Activated T-cell treated with anti-CD3 and anti-CD28 coated beads, Interleukin-2, amount 50 U/mL, for 24 hours (primary cell): ENCODE measurements around the gene PREPL.

ENCODE experiments used
- DNase-seq: peaks from one replicate; pipeline ENCODE4 v3.0.0-alpha.2; 2020
- H3K27ac Mint-ChIP-seq: 2 replicates; pipeline ENCODE4 v1.8.0; 2020; ENCODE audit warnings: mild to moderate bottlenecking, mixed read lengths
- H3K27me3 Mint-ChIP-seq: 2 replicates; pipeline ENCODE4 v1.8.0; 2020; ENCODE audit warnings: mixed read lengths
- H3K36me3 Mint-ChIP-seq: 2 replicates; pipeline ENCODE4 v1.8.0; 2020; ENCODE audit warnings: low read depth, mixed read lengths
- H3K4me1 Mint-ChIP-seq: 2 replicates; pipeline ENCODE4 v1.8.0; 2020; ENCODE audit warnings: low read depth, mixed read lengths
- H3K4me3 Mint-ChIP-seq: 2 replicates; pipeline ENCODE4 v1.8.0; 2020; ENCODE audit warnings: mild to moderate bottlenecking, moderate library complexity, mixed read lengths
- H3K9me3 Mint-ChIP-seq: 2 replicates; pipeline ENCODE4 v1.8.0; 2020; ENCODE audit warnings: mixed read lengths

The PREPL gene

DNA sequence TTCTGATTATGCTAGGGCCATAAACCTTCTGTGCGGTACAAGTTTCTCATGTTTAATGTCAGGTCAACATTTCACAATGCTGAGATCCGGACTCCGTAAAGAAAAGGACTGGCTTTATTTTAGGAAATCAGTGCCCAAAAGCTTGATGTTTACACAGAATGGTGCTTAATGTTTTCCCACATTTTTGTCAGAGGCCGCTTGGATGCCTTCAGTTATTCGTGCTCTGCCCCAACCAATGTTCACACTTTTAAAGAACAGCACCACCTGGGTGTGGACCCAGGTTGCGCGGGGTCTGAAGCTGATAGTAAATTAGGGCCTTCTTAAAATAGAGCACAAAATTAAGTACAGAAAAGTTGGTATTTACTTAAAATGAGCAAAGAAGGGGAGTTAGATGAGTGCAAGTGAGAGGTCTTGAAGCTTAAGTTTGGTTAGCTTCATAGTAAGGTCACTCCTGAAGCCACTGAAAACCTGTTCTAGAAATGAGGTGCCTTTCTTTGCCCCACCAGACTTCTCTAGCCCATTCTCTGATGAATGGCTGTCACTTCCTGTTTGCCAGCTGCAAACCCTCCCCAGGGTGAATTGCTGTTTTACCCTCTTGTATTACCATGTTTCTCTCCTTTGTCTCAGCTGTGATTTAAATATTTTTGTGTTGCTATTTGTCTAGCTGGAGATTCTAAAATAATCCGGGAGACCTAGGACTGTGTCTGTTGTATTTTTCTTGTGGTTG lies 65.5 kb downstream of the PREPL start:
- H3K4me3 Mint-ChIP-seq, result no peak overlapping the region
- H3K36me3 Mint-ChIP-seq, result no peaks in the 10 kb centered on the region
- DNase-seq, result no peak
- H3K27ac Mint-ChIP-seq, result no peak overlapping the region
- peaks cover 6% of the 10 kb centered on the region for H3K27me3 Mint-ChIP-seq
- peaks cover 16% of the 10 kb centered on the region for H3K4me1 Mint-ChIP-seq
- H3K9me3 Mint-ChIP-seq, result no peaks in the 10 kb centered on the region

DNA sequence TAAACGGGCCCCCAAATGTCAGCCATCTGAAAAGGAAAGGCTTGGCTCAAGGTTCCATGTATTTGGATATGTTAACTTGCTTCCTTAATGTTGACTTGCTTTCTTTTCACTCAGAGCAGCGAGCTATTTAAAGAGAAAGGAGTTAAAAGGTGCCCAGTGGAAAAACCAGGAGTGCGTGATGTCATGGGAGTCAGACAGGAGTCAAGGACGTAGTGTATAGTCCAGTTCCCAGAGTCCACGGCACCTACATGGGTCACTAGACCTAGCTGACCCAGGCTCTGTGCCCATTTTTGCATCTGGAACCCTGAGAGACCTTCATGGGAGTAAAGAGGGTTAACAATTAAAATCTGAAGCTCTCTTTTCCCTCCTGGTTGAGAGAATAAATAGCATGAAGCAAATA lies 66.2 kb downstream of the PREPL start:
- DNase-seq, result no peak
- no peak overlapping the region for H3K27ac Mint-ChIP-seq
- no peaks in the 10 kb centered on the region for H3K36me3 Mint-ChIP-seq
- H3K4me3 Mint-ChIP-seq, result no peak overlapping the region
- peaks cover 6% of the 10 kb centered on the region for H3K27me3 Mint-ChIP-seq
- H3K4me1 Mint-ChIP-seq, result peaks cover 16% of the 10 kb centered on the region
- no peaks in the 10 kb centered on the region for H3K9me3 Mint-ChIP-seq

DNA sequence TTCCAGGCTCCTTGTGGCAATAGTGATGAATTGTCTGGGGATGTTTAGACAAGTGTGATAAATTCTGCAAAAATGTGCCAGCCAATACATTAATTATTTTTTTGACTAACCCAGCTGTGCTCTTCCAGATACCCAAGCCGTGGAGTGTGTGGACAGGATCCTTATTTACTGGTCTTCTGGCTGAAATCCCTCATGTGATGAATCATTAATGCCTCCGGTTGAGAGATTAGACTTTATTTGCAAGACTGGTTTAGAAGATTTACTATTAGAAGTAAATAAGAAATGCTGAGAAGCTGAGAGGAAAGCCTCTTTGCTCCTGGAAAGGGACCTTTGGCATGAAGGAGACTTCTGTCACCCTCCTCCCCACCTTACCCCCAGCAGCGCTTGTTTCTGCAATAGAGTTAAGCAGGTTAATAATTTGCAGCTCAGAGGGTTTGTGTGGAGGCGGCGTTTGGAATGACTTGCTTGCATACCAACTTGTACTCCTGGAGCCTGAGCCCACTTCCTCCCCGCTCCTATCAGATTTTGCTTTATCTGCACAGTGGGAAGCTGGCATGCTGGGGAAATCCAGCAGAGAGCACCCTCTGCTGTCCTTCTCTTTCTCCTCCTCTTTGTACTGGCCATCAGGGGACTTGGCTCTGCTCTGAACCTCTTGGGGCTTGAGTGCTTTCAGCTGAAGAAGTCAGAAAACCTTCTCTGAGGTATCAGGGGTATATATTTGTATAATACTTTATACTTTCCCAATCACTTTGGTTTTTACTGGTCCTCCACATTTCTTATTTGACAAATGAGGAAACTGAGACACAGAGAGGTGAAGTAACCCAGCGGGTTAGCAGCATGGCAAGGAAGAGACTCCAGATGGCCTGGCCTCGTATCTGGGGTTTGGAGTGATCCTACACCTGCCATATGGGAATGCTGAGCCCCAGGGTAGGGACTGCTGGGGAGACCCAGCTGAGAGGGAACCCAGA lies 69.7 kb downstream of the PREPL start:
- no peak overlapping the region for H3K4me3 Mint-ChIP-seq
- DNase-seq, result no peak
- H3K4me1 Mint-ChIP-seq, result peaks cover 8% of the 10 kb centered on the region
- H3K9me3 Mint-ChIP-seq, result no peaks in the 10 kb centered on the region
- H3K27me3 Mint-ChIP-seq, result peaks cover 6% of the 10 kb centered on the region
- no peak overlapping the region for H3K27ac Mint-ChIP-seq
- no peaks in the 10 kb centered on the region for H3K36me3 Mint-ChIP-seq

DNA sequence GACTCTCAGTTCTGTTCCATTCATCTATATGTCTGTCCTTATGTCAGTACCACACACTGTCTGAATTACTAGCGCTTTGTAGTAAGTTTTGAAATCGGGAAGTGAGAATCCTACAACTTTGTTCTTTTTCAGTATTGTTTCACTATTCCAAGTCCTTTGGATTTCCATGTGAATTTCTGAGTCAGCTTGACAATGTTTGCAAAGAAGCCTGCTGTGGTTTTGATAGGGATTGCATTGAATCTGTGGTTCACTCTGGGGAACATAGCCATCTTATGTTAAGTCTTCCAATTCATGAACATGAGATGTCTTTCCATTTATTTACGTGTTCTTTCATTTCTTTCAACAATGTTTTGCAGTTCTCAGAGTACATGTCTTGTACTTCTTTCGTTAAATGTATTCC lies 71.0 kb downstream of the PREPL start:
- H3K27ac Mint-ChIP-seq, result no peak overlapping the region
- H3K4me1 Mint-ChIP-seq, result no peaks in the 10 kb centered on the region
- H3K27me3 Mint-ChIP-seq, result peaks cover 6% of the 10 kb centered on the region
- H3K4me3 Mint-ChIP-seq, result no peak overlapping the region
- no peaks in the 10 kb centered on the region for H3K36me3 Mint-ChIP-seq
- no peaks in the 10 kb centered on the region for H3K9me3 Mint-ChIP-seq
- no peak for DNase-seq

DNA sequence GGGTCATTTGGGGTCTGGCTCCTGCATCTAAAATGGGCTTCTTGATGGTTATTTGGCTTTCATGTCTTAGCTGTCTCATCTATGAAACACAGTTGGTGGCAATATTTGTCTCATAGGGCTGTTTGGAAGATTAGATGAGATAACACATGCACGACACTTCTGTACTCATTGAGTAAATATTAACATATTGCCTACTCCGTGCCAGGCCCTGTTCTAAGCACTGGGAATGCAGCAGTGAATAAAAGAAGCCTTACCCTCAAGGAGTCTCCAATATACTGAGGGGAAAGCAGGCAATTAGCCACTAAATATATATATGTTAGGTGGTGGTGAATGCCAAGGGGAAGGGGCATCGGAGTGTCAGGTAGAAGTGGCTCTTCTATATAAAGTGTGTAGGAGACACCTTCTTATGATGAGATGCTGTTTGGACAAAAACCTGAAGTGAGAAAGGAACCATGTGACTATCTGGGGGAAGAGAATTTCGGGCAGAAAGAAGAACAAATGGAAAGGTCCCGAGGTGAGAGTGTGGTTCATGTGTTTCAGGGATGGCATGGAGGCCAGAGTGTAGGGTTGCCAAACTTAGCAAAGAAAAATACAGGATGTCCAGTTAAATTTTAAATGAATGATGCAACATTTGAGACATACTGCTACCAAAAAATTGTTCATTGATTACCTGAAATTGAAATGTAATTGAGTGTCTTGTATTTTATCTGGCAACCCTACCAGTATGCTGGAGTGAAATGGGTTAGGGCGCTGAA lies 74.2 kb downstream of the PREPL start:
- Mint-ChIP-seq H3K4me1 (no peaks in the 10 kb centered on the region), H3K36me3 (no peaks in the 10 kb centered on the region), H3K9me3 (no peaks in the 10 kb centered on the region), H3K27ac (no peak overlapping the region), H3K4me3 (no peak overlapping the region), H3K27me3 (peaks cover under 1% of the 10 kb centered on the region)
- no peak for DNase-seq

DNA sequence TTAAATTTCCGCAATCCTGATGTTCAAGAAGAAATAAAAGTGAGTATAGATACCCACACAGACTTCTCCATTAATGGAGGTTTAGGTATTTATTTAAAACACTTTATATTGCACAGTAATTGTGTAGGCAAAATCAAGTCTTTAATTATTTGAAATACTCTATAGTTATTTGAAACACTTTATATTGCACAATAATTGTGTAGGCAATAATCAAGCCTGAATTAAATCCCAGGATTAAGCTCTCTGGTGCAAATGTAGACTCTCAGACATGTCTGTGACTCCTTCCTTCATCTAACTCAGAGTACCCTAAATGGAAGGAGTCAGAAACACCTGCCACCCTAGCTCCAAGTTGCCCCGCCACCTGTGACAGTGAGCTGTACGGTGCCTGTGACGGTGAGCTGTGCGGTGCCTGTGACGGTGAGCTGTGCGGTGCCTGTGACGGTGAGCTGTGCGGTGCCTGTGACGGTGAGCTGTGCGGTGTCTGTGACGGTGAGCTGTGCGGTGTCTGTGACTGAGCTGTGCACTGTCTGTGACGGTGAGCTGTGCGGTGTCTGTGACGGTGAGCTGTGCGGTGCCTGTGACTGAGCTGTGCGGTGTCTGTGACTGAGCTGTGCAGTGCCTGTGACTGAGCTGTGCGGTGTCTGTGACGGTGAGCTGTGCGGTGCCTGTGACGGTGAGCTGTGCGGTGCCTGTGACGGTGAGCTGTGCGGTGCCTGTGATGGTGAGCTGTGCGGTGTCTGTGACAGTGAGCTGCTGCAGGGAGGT lies 75.0 kb downstream of the PREPL start:
- Mint-ChIP-seq H3K4me3 (no peak overlapping the region), H3K27ac (no peak overlapping the region), H3K4me1 (no peaks in the 10 kb centered on the region), H3K9me3 (no peaks in the 10 kb centered on the region), H3K27me3 (no peaks in the 10 kb centered on the region), H3K36me3 (no peaks in the 10 kb centered on the region)
- no peak for DNase-seq

DNA sequence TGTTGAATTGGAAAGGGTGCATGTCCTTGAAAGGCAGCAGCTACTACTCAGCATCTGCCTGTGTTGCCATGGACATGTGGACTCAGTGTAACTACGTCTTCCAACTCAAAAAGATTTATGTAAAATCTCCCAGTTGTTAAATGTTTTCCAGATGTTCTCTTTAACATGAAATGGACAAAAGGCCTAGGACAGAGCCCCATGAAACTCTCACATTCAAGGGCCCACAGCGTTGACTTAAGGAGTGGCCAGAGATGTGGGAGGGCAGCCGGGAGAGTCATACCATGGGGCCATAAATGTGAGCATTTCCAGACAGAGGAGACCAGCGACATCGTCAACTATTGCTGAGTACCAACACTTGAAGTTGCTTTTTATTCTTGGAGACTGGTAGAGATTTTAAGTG lies 76.1 kb downstream of the PREPL start:
- H3K27me3 Mint-ChIP-seq, result no peaks in the 10 kb centered on the region
- no peak overlapping the region for H3K27ac Mint-ChIP-seq
- H3K9me3 Mint-ChIP-seq, result no peaks in the 10 kb centered on the region
- no peaks in the 10 kb centered on the region for H3K4me1 Mint-ChIP-seq
- no peak for DNase-seq
- H3K36me3 Mint-ChIP-seq, result no peaks in the 10 kb centered on the region
- no peak overlapping the region for H3K4me3 Mint-ChIP-seq

DNA sequence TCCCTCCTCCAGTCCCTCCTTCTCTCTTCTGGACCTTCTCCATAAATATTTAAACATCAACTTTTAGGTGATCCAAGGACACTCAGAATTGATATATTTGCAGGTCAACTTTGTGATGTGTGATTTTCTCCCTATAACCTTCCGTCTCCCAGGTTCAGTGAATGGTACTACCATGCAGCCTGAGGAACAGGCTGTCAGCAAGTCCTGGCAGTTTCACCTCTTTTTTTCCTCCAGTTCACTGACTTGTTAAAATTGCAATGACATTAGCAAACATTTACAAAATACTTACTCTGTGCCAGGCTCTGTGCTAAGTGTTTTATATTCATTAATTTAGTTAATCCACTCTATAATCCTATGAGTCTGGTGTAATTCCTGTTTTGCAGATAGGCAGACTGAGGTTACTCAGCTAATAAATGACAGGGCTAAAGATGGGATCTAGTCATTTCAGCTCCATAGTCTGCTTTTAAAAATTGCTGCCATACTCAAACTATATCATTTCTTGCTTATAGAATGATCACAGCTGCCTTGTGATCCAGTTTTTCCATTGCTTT lies 78.1 kb downstream of the PREPL start:
- Mint-ChIP-seq H3K4me1 (no peaks in the 10 kb centered on the region), H3K27me3 (no peaks in the 10 kb centered on the region), H3K4me3 (no peak overlapping the region), H3K36me3 (no peaks in the 10 kb centered on the region), H3K9me3 (no peaks in the 10 kb centered on the region), H3K27ac (no peak overlapping the region)
- DNase-seq, result no peak

DNA sequence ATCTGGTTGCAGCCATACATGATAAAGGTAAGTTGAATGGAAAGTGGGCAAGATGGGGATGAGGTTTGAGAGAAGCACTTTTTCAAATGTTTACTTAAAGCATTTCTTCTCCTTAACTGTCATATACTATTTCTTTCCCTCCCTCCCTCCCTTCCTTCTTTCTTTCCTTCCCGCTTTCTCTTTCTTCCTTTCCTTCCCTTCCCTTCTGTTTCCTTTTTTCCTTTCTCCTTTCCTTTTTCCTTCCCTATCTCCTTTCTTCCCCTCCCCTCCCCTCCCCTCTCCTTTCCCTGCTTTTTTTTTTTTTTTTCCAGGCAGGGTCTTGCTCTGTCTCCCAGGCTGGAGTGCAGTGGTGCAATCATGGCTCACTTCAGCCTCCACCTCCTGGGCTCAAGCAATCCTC lies 80.4 kb downstream of the PREPL start:
- Mint-ChIP-seq H3K4me1 (no peaks in the 10 kb centered on the region), H3K4me3 (no peak overlapping the region), H3K36me3 (no peaks in the 10 kb centered on the region), H3K27ac (no peak overlapping the region), H3K27me3 (no peaks in the 10 kb centered on the region), H3K9me3 (no peaks in the 10 kb centered on the region)
- DNase-seq, result no peak

DNA sequence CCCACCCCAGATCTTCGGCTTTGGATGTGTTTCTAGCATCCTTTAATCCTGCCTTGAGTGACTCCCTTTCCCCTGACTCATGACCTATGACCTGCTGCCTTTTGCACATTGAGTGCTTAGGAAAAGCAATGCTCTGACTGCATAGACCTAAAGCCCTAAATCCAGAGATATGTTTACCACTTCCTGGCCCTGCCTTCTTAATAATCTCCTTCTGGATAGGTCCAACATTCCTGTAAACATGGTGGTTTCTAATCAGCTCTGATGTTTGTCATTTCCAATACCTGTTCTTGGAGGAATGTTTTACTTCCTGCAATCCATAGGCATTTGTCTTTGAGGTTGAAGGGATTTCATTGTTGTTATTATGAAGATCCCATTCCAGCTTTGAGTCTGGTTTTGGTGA lies 83.8 kb downstream of the PREPL start:
- no peaks in the 10 kb centered on the region for H3K4me1 Mint-ChIP-seq
- H3K4me3 Mint-ChIP-seq, result no peak overlapping the region
- no peak for DNase-seq
- no peaks in the 10 kb centered on the region for H3K27me3 Mint-ChIP-seq
- no peaks in the 10 kb centered on the region for H3K9me3 Mint-ChIP-seq
- no peak overlapping the region for H3K27ac Mint-ChIP-seq
- H3K36me3 Mint-ChIP-seq, result no peaks in the 10 kb centered on the region

DNA sequence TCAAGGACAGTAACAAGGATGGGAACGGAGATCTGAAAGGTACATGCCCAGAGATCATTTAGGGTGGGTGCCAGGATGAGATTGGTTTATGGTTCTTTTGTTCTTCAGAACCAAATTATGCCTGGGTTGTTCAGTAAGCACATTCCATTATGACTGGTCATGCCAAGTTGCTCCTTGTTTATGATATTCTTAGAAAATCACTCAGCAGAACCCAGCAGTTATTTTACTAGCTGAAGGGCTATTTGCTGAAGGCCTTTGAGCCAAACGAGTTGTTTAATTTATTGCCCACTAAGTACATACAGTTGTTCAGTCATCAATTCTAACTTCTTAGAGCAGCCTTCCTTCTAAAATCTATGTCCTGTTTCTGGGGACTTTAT lies 85.4 kb downstream of the PREPL start:
- H3K36me3 Mint-ChIP-seq, result no peaks in the 10 kb centered on the region

DNA sequence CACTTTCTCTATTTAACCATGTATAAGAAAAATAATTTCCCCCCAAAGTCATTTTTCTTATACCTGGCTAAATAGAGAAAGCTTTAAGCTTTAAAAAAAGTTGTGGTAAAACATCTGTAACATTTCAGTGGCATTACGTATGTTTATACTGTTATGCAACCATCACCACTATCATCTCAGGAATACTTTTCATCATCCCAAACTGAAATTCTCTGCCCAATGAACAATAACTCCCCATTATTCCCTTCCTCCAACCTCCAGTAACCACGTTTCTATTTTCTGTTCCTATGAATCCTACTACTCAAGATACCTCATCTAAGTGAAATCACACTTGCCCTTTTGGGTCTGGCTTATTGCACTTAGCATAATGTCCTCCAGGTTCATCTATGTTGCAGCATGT lies 87.7 kb downstream of the PREPL start:
- no peak overlapping the region for H3K27ac Mint-ChIP-seq

More for the DNA sequence above, 85.4 kb downstream of the PREPL start:
- Mint-ChIP-seq H3K4me1 (no peaks in the 10 kb centered on the region), H3K4me3 (no peak overlapping the region), H3K27ac (no peak overlapping the region), H3K9me3 (no peaks in the 10 kb centered on the region), H3K27me3 (no peaks in the 10 kb centered on the region)
- DNase-seq, result no peak

DNA sequence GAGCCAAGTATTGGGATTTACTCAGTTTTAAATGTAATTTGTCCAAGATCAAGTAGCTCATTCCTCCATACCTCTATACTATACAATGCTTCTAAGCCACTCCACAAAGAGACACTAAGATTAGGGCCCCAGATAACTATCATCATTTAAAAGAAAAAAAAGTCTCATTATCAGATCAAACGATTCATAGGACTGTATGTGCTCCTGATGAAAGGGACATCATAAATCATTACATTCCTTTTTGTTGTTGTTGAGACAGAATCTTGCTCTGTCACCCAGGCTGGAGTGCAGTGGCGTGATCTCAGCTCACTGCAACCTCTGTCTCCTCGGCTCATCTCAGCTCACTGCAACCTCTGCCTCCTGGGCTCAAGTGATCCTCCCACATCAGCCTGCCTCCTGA lies 88.2 kb downstream of the PREPL start:
- H3K9me3 Mint-ChIP-seq, result no peaks in the 10 kb centered on the region
- no peaks in the 10 kb centered on the region for H3K27me3 Mint-ChIP-seq
- no peak overlapping the region for H3K4me3 Mint-ChIP-seq
- no peaks in the 10 kb centered on the region for H3K36me3 Mint-ChIP-seq
- H3K27ac Mint-ChIP-seq, result no peak overlapping the region
- DNase-seq, result no peak
- no peaks in the 10 kb centered on the region for H3K4me1 Mint-ChIP-seq

More for the DNA sequence above, 87.7 kb downstream of the PREPL start:
- H3K27me3 Mint-ChIP-seq, result no peaks in the 10 kb centered on the region
- H3K4me3 Mint-ChIP-seq, result no peak overlapping the region
- H3K4me1 Mint-ChIP-seq, result no peaks in the 10 kb centered on the region
- no peaks in the 10 kb centered on the region for H3K36me3 Mint-ChIP-seq
- no peak for DNase-seq
- no peaks in the 10 kb centered on the region for H3K9me3 Mint-ChIP-seq

DNA sequence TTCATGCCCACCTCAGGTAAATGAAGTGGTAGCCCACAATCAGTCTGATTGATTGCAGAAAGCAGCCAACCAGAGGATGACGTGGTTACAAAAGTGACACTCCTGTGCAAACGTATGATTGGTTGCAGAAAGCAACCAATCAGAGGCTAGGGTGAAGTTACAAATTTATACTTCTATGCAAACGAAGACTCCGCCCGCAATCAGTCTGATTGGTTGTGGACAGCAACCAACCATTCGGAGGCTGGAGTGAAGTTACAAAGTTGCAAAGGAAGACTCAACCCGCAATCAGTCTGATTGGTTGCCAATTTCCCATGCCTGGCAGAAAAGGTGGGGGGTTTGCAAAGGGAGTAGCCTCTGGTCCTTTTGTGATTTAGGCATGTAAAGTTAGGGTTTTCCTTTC lies 90.0 kb downstream of the PREPL start:
- Mint-ChIP-seq H3K9me3 (no peaks in the 10 kb centered on the region), H3K36me3 (no peaks in the 10 kb centered on the region), H3K4me3 (no peak overlapping the region), H3K27ac (no peak overlapping the region), H3K27me3 (no peaks in the 10 kb centered on the region), H3K4me1 (no peaks in the 10 kb centered on the region)
- DNase-seq, result no peak
